Measurements from ENCODE around the gene ABCD2. TPM values are rescaled to one million over a fixed set of nuclear protein-coding genes. Genes with fewer than 3 reads are reported as not detected.

ABCD2 gene
- total and polyA plus RNA-seq, 2 donors (not counting 3 experiments of a cell fraction or from before 2014, with no cell fraction given): not detected

GRCh38 chr12:39626033-39626814, 6.6 kb upstream of the ABCD2 start:
- no peak for DNase-seq (ENCODE audit: low read depth, low spot score)
- peaks cover 2 to 4% of the 10 kb centered on the region in 2 experiments for H3K27me3 ChIP-seq (ENCODE audit: control insufficient read depth in 2 of 2, insufficient read depth in 2 of 2, low read length in 2 of 2)
- TF ChIP-seq EZH2 (IDR thresholded peaks at IDR 0.05; ENCODE audit: borderline replicate concordance, low read depth, low read length, severe bottlenecking) (no peak), POLR2A (IDR thresholded peaks at IDR 0.05; ENCODE audit: low read depth, low read length) (no peak), MYC (IDR thresholded peaks at IDR 0.05; ENCODE audit: low read depth, low read length) (no peak), JUN (IDR thresholded peaks at IDR 0.05; ENCODE audit: borderline replicate concordance, insufficient read depth, insufficient read length, low read depth) (no peak), FOS (IDR thresholded peaks at IDR 0.05; ENCODE audit: borderline replicate concordance, insufficient read depth, low read length) (no peak), POLR2AphosphoS5 (IDR thresholded peaks at IDR 0.05; ENCODE audit: insufficient read depth, low read depth, low read length) (no peak), MAX (IDR thresholded peaks at IDR 0.05; ENCODE audit: insufficient read depth, insufficient read length) (no peak), GATA2 (IDR thresholded peaks at IDR 0.05; ENCODE audit: insufficient read depth, insufficient read length, low read depth, low read length) (no peak), CTCF (IDR thresholded peaks at IDR 0.05; ENCODE audit: extremely low read depth in 1 of 2, insufficient read depth in 1 of 2, low read depth in 1 of 2, low read length in 2 of 2) (no peak)
- no peak overlapping the region for H3K9ac ChIP-seq (replicated peaks; ENCODE audit: extremely low read depth, insufficient read depth, low read length)
- dilution Hi-C loops (cut with MboI; ENCODE audit: extremely low pct_ligation_motif_present, low sequenced_read_pairs): no loop called here
- H4K20me1 ChIP-seq (replicated peaks; ENCODE audit: control insufficient read depth, extremely low read depth, insufficient read depth, low read length): no peaks in the 10 kb centered on the region
- FAIRE-seq: no peak
- H3K27ac ChIP-seq (ENCODE audit: insufficient read depth, low read depth, low read length): no peak overlapping the region
- no peak overlapping the region for H2AFZ ChIP-seq (ENCODE audit: low read depth, low read length)
- H3K36me3 ChIP-seq (ENCODE audit: control insufficient read depth in 2 of 2, extremely low read depth in 1 of 2, insufficient read depth in 2 of 2, low read length in 2 of 2): no peaks in the 10 kb centered on the region
- no peaks in the 10 kb centered on the region for H3K4me1 ChIP-seq (ENCODE audit: control insufficient read depth, extremely low read depth, insufficient read depth, low read length)
- ChIA-PET POLR2A (no interaction called here), CTCF (no interaction called here)
- H3K9me3 ChIP-seq (replicated peaks; ENCODE audit: control insufficient read depth, insufficient read depth, low read length): no peaks in the 10 kb centered on the region
- no peaks in the 10 kb centered on the region for H3K9me1 ChIP-seq (replicated peaks; ENCODE audit: control insufficient read depth, extremely low read depth, insufficient read depth, low read length)
- H3K79me2 ChIP-seq (ENCODE audit: control insufficient read depth, insufficient read depth, low read length): no peaks in the 10 kb centered on the region
- no TSS peak for BruUV-seq (replicated peaks)
- H3K4me2 ChIP-seq (ENCODE audit: insufficient read depth, low read length): no peak overlapping the region
- intact Hi-C loops (cut with micrococcal nuclease): no loop called here
- no peak overlapping the region for H3K4me3 ChIP-seq (replicated peaks in 1 of 3; ENCODE audit: insufficient read depth in 1 of 3, low read depth in 1 of 3, low read length in 3 of 3)
